ENCODE results near the gene ITM2B.

DNA sequence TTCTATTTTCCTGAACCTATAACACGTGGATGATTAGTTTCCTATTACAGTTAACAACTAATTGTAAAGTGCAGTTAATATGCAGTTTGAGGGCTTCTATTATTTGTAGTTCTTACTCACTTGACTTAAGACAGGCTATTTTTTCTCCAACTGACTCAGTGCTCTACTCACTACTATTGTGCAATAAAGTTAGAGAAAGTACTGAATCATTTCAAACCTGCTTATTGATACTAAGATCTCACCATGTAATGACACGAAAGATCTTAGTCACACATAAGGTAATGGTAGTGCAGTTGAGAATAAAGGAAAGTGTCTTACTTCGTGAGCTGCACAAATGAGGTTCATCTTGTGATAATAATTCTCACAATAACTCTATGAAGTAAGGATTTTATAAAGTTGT, 22.8 kb upstream of the ITM2B start:
- TF ChIP-seq, protein P1, sequence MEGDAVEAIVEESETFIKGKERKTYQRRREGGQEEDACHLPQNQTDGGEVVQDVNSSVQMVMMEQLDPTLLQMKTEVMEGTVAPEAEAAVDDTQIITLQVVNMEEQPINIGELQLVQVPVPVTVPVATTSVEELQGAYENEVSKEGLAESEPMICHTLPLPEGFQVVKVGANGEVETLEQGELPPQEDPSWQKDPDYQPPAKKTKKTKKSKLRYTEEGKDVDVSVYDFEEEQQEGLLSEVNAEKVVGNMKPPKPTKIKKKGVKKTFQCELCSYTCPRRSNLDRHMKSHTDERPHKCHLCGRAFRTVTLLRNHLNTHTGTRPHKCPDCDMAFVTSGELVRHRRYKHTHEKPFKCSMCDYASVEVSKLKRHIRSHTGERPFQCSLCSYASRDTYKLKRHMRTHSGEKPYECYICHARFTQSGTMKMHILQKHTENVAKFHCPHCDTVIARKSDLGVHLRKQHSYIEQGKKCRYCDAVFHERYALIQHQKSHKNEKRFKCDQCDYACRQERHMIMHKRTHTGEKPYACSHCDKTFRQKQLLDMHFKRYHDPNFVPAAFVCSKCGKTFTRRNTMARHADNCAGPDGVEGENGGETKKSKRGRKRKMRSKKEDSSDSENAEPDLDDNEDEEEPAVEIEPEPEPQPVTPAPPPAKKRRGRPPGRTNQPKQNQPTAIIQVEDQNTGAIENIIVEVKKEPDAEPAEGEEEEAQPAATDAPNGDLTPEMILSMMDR (conservative IDR thresholded peaks at IDR 0.05; ENCODE audit: low read depth, low read length), result no peak
- TF ChIP-seq EZH2 (IDR thresholded peaks at IDR 0.05; ENCODE audit: low read length, unreplicated experiment) (no peak), EZH2phosphoT487 (IDR thresholded peaks at IDR 0.05; ENCODE audit: borderline replicate concordance, low read length) (no peak)
